Hepatocyte (in vitro differentiated cells): ENCODE results near the gene ATRAID.

ENCODE experiments used
- CTCF ChIP-seq: fragments of 200-600 bp; sonication (generic); IDR thresholded peaks from 2 replicates; pipeline ENCODE4 v1.5.1; 2016; ENCODE audit warnings: antibody characterized with exemption, mild to moderate bottlenecking; ENCODE audit not compliant: poor library complexity
- EZH2 ChIP-seq: fragments of 200-600 bp; sonication (generic); IDR thresholded peaks from 2 replicates; pipeline ENCODE4 v1.6.1; 2016; ENCODE audit warnings: antibody characterized with exemption, mild to moderate bottlenecking, borderline replicate concordance
- EZH2phosphoT487 ChIP-seq: fragments of 200-600 bp; sonication (generic); IDR thresholded peaks from one replicate; pipeline ENCODE4 v1.6.1; 2018; ENCODE audit warnings: antibody characterized with exemption, mild to moderate bottlenecking, low read depth, moderate library complexity; ENCODE audit not compliant: unreplicated experiment, severe bottlenecking

- TF ChIP-seq CTCF (no peak), EZH2 (no peak), EZH2phosphoT487 (no peak)
Measured at GRCh38 chr2:27255660-27256059, 43.8 kb downstream of the ATRAID start.
